ENCODE measurements around the gene PLA2G2A.
"Not testable (repeated sequence)": the region's sequence is repeated elsewhere in the genome, so short reads cannot be mapped to it uniquely, and the experiment has no call there.

Gene PLA2G2A

GRCh38 chr1:19932866-19933265 lies 46.6 kb downstream of the PLA2G2A start:
- no peak for DNase-seq (ENCODE audit: low read depth, low spot score)

DNA sequence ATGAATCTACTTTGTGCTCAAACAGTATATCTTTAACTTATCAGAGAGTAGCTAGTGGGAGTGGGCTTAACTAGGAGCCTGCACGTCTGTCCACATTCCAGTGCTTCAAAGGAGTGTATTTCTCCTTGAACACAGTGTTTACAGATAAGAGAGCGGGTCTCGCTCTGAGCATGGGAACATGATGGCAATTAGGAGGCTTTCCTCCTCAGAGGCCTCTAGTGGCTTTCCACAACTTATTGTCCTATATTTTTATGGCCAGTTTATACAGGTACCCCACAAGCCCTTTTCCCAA lies 52.3 kb downstream of the PLA2G2A start:
- DNase-seq (ENCODE audit: low read depth, low spot score): not testable (repeated sequence)

DNA sequence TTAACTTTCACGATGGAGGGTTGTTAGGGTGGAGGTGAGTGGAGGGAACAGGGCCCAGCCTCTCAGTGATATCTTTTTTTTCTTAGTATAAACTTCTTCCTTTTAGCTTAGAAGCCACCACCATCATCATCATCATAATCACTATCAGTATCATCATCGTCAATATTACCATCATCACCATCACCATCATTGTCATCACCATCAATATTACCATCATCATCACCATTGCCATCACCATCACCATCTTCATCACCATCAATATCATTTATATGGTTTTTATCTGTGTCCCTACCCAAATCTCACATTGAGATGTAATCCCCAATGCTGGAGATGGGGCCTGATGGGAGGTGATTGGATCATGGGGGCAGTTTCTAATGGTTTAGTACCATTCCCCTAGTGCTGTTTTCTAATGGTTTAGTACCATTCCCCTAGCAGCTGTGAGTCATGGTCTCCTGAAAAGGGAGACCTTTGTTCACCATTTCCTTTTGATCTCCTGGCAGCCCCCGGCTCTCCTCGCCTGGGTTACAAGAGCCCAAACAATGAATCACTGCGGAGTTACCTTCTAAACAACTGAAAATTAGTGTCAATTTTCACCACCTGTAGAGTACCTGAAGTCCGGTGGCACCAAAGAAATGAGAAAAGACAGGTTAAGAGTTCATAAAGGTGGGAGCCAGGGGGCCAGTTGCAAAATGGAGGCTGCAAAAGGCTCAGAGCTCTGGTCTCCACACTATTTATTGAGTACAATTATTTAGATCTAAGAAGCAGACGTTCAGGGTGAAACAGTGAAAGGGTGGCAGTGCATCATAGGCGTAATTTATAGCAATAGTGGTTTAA lies 52.9 kb downstream of the PLA2G2A start:
- no peak for DNase-seq (ENCODE audit: low read depth, low spot score)

Measured in activated naive CD8-positive, alpha-beta T cell treated with anti-CD3 and anti-CD28 coated beads, Interleukin-2, amount 50 U/mL, for 16 hours (primary cell).